Right ventricle myocardium inferior (tissue), 1 donor: ENCODE results near the gene SDHC. TPM values are rescaled to one million over a fixed set of nuclear protein-coding genes. Genes with fewer than 3 reads are reported as not detected.
"Not testable (repeated sequence)": the region's sequence is repeated elsewhere in the genome, so short reads cannot be mapped to it uniquely, and the experiment has no call there.

Experiments used
- ATAC-seq: fragments of 200-7000 bp; cut with Tn5 transposase; one replicate; pipeline ENCODE4 v1.9.1; 2020; ENCODE audit warnings: mild to moderate bottlenecking, moderate library complexity
- DNase-seq: peaks from one replicate; pipeline ENCODE4 v3.0.0; 2021; ENCODE audit errors: missing footprints
- intact Hi-C: fragments of 100-400 bp; cut with DNase I; formaldehyde crosslinking; loops from one replicate; pipeline ENCODE4 v1.11.0; 2022
- total RNA-seq: library from RNA; stranded (reverse); fragmentation: NEBNext Ultra II Directional; extraction: Animal tissue kit (Norgen Biotek cat#: 25700); gene quantifications from one replicate; pipeline ENCODE4 v1.2.1, GENCODE V29; 2021
- donor health status: DM: no; HTN: yes; CAD: no; lungs with severe emphysema.

SDHC gene
- total RNA-seq, 1 donor from 2014 or later, result 407 TPM

GRCh38 chr1:161367684-161368400 is 53.7 kb downstream of the SDHC start, which contains the start of gene CFAP126:
TSS of gene CFAP126 (minus strand) at chr1:161367876. CDS start at chr1:161367868, 8 bp downstream.
- intact Hi-C loops, result loop anchor here (5.0 kb wide), 1 partner anchor 141 kb away; the partner anchor contains the start of gene TOMM40L
- peak; percentile 70 for DNase-seq
- ATAC-seq, result peak; percentile 95

- DNase-seq, result no peak
- intact Hi-C loops, result no loop called here
These were observed 59.3 kb downstream of the SDHC start for GRCh38 chr1:161373442-161373841.

DNA sequence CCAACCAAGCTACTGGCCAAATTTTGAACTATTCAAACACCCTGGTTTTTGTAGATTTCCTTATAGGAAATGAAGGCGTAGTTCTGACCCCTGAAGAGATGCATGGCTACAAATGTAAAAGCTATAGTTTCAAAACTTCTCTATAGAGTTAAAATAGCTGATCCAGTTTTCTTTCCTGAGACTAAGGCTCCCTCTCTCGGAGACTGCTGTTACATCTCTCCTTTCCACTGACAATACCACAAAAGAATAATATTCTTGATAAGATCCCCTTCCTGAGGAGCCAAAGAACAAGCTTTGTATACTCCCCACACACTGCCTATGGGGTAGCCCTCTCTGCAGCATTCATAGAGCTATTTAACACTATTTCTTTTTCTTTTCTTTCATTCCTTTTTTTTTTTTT is 60.2 kb downstream of the SDHC start:
- intact Hi-C loops, result no loop called here
- ATAC-seq (no peak), DNase-seq (no peak)

More at GRCh38 chr1:161373442-161373841, 59.3 kb downstream of the SDHC start:
- ATAC-seq, result no peak

- no peak for ATAC-seq
- DNase-seq, result no peak
- intact Hi-C loops, result no loop called here
These were observed 63.8 kb downstream of the SDHC start for GRCh38 chr1:161378014-161378413.

- DNase-seq, result no peak
- no peak for ATAC-seq
- intact Hi-C loops, result no loop called here
These were observed 64.9 kb downstream of the SDHC start for GRCh38 chr1:161379071-161379470.

DNA sequence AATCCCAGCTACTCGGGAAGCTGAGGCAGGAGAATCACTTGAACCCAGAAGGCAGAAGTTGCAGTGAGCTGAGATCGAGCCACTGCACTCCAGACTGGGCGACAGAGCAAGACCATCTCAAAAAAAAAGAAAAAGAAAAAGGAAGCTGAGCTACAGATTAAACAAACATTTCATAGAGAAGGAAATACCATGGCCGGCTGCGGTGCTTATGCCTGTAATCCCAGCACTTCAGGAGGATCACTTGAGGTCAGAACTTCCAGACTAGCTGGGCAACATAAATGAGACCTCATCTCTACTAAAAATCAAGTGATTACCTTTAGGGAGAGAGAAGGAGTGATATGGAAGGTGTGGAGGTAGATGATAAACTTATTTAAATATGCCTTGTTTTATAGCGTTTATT is 67.5 kb downstream of the SDHC start:
- ATAC-seq (no peak), DNase-seq (no peak)
- intact Hi-C loops, result loop anchor here (2.0 to 5.0 kb wide), 2 partner anchors 155 to 174 kb away; partner anchors contain the start of gene TOMM40L

DNA sequence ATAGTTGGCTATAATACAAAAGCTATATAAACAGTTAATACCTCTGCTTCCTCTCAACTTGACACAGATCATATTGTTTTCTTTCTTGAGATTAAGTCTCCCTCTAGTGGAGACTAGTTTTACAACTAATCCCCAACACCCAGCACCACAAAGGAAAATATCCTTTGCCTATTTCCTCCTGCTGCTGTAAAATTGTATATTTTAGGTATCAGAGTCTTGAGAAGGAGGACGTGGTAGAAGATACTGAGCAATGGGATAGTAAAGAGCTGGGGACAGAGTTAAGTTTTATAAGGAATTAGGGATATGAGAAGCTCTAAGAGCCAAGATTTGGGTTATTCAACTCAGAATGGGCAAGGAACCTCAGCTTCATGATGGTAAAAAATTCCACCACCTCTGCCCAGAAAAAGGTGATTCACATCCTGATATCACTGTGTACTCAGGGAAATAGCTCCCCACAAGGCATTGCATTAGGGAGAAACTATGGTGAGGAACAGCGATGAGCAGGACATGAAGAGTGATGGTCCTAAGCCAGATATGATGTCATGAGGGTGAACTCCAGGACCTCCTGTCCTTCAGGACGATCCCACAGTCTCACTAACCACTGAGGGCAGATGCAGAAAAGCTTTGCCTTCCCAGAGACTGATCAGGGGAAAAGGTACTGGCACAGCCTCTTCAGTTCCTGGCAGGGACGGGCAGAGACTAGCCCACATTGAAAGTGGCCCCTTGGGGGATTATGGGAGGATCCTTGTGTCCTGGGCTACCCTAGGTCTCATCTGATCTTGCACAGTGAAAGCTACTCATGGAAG is 68.2 kb downstream of the SDHC start:
- intact Hi-C loops, result loop anchor here (2.0 to 5.0 kb wide), 2 partner anchors 156 to 175 kb away; partner anchors contain the start of gene TOMM40L
- ATAC-seq, result peak; percentile 79
- no peak for DNase-seq

DNA sequence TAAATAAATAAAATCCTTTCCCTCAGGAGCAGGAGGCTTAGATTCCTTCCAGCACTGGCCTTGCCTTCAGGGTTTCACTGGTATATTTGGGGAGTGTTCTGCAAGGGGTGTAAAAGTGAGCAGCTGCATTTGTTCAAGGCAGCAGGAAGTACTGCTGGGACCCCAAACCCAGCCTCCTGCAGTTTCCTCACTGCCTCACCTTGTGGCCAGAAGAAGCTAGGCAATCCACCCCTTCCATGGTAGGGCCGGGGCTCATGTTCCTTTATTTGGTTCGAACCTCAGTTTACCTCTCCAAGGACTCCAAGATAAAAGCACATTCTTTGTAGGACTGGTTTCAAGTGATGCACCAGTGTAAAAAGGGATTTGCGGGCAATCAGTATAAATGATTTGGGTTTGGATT is 74.5 kb downstream of the SDHC start:
- DNase-seq (no peak), ATAC-seq (no peak)
- intact Hi-C loops, result loop anchor here (5.0 kb wide), 1 partner anchor 76 kb away; the partner anchor contains the start of gene SDHC

DNA sequence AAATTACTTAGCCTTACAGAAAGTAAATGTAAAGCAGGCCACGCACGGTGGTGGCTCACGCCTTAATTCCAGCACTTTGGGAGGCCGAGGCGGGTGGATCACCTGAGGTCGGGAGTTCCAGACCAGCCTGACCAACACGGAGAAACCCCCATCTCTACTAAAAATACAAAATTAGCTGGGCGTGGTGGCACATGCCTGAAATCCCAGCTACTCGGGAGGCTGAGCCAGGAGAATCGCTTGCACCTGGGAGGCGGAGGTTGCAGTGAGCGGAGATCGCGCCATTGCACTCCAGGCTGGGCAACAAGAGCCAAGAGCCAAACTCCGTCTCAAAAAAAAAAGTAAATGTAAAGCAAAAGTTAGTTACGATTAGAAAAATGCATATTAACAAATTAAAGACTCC is 75.0 kb downstream of the SDHC start:
- not testable (repeated sequence) for DNase-seq, ATAC-seq
- intact Hi-C loops, result loop anchor here (5.0 kb wide), 1 partner anchor 77 kb away; the partner anchor contains the start of gene SDHC

- intact Hi-C loops, result loop anchor here (5.0 to 10.0 kb wide), 3 partner anchors 55 to 145 kb away; partner anchors contain the start of gene SDHC
- ATAC-seq (peak; percentile 96), DNase-seq (peak; percentile 99)
These were observed 75.7 kb downstream of the SDHC start for GRCh38 chr1:161389691-161390558.

DNA sequence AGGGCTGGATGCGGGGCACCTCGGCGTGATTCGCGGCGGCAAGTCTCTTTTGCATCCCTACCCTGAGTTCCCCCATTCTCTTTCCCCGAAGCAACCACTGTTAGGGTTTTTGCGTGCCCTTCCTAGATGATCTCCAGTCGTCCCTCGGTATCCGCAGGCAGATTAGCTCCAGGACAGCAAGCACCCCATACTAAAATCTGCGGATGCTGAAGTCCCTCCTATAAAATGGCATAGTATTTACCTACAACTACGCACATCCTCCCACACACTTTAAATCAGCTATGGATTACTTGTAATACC is 76.3 kb downstream of the SDHC start:
- ATAC-seq (no peak), DNase-seq (no peak)
- intact Hi-C loops, result loop anchor here (10.0 kb wide), 2 partner anchors 54 to 144 kb away; no protein-coding TSS in a partner anchor

GRCh38 chr1:161391136-161391535 is 77.0 kb downstream of the SDHC start:
- not testable (repeated sequence) for DNase-seq, ATAC-seq
- intact Hi-C loops, result loop anchor here (10.0 kb wide), 2 partner anchors 54 to 144 kb away; no protein-coding TSS in a partner anchor

GRCh38 chr1:161391611-161392010 is 77.4 kb downstream of the SDHC start:
- intact Hi-C loops, result loop anchor here (10.0 kb wide), 2 partner anchors 53 to 143 kb away; no protein-coding TSS in a partner anchor
- no peak for ATAC-seq
- no peak for DNase-seq

DNA sequence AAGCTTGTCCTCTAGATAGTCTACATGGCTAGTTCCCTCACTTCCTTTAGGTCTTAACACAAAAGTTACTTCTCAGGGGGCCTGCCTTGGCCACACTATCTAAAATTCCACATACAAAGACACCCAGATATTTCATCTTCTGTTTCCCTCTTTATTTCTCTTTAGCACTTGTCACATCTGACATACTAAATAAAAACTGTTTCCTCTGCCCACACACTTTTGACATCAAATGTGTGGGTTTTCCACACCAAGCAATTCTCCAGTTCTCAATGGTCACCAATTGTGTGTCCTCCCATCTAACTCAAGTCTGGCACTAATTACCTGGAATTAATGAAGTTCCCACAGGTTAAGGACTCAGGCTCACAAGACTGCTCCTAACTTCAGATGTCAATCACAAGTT is 79.0 kb downstream of the SDHC start:
- no peak for ATAC-seq
- no peak for DNase-seq
- intact Hi-C loops, result loop anchor here (10.0 kb wide), 2 partner anchors 52 to 142 kb away; no protein-coding TSS in a partner anchor

DNA sequence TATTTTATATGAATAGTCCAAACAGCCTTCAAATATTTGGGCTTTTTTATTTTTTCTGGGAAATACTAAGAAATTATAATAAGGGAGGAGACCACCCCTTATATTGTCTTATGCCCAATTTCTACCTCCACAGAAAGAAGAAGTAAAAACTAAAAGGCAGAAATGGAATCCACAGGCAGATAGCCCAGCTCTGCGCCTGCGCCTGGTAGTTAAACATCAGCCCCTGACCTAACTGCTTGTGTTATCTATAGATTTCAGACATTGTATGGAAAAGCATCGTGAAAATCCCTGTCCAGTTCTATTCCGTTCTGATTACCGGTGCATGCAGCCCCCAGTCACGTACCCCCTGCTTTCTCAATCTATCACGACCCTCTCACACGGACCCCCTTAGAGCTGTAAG is 82.9 kb downstream of the SDHC start:
- intact Hi-C loops, result loop anchor here (10.0 kb wide), 2 partner anchors 48 to 138 kb away; no protein-coding TSS in a partner anchor
- not testable (repeated sequence) for DNase-seq, ATAC-seq

DNA sequence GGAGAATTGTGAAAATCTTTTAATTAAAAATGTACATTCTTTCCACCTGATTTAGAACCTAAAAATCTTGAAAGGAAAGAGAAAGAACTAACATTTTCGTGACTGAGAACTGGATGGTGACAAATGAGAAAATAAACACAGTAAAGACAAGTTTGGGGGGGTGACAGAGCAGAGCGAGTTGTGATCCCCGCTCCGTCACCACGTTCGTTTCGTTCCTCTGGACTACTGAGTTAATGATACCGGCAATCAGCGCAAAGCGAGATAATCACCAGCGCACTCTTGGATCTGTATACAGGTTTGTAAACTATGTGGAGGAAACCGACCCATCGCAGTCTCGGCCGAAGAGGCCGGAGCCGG is 84.7 kb downstream of the SDHC start:
- DNase-seq, result no peak
- peak; percentile 28 for ATAC-seq
- intact Hi-C loops, result loop anchor here (10.0 kb wide), 2 partner anchors 46 to 136 kb away; no protein-coding TSS in a partner anchor

GRCh38 chr1:161399257-161399998 is 85.2 kb downstream of the SDHC start:
- peak; percentile 93 for DNase-seq
- intact Hi-C loops, result loop anchor here (10.0 kb wide), 2 partner anchors 45 to 135 kb away; no protein-coding TSS in a partner anchor
- peak; percentile 93 for ATAC-seq

- no peak for ATAC-seq
- DNase-seq, result no peak
- intact Hi-C loops, result no loop called here
These were observed 88.3 kb downstream of the SDHC start for GRCh38 chr1:161402446-161402845.
